ENCODE measurements around the gene FGF12.

FGF12 gene

GRCh38 chr3:192260116-192261010, 467.0 kb downstream of the FGF12 start:
- no peak for DNase-seq (ENCODE audit: low read depth in 2 of 2)

DNA sequence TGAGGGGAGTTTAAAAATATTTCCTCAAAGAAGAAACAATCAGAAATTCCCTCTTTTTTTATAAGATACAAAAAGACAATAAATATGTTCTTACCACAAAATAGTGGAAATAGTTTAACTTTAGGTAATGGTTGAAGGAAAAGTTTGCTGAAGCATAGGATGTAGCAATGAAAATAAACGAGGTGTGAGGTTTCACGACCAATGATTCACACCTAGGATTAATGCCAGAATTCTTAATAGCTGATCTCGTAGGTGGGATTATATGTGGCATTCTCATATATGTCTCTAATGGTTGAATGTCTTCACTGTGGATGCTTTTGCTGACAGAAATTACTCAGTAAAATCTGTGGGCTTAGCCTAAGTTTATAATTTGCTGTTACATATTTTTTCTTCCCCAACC, 467.7 kb downstream of the FGF12 start:
- DNase-seq (ENCODE audit: low read depth in 2 of 2): no peak

DNA sequence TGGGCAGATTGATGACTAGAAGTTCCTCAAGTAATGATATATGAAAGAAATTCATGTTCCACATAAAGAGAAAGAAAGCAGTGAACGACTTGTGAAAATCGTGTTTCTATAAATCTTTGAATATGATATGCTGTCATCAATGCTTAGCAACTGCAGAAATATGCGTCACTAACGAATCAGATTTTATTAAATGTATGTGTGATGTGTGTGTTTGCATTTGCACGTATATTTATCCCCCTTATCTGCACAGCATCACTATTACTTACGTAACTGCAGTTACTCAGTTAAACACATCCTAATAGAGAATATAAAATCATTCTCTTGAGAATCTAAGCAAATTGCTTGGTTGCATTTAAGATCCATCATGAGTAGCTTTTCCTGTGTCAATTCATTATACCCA, 468.6 kb downstream of the FGF12 start:
- DNase-seq (ENCODE audit: low read depth in 2 of 2): no peak

DNA sequence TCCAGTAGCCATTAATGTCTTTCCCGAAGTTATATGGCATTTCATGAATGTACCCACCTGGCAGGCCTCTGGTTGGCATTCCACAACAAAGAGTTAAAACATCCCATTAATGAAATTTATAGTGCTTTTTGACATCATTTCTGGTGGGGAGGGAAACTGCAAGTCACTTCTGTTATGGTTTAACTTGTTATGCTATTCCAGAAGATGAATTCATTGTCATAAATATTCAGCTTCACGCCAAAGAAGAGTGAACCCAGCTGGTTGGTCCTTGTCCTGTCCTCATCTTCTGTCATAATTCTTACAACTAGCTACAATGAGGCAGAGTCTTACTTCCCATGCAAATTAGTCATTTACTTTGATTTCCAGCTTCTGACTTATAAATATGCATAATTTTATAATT, 471.5 kb downstream of the FGF12 start:
- no peak for DNase-seq (ENCODE audit: low read depth in 2 of 2)

GRCh38 chr3:192253138-192253887, 474.0 kb downstream of the FGF12 start:
- DNase-seq (ENCODE audit: low read depth in 2 of 2): no peak

GRCh38 chr3:192249516-192249915, 477.8 kb downstream of the FGF12 start:
- no peak for DNase-seq (ENCODE audit: low read depth in 2 of 2)

DNA sequence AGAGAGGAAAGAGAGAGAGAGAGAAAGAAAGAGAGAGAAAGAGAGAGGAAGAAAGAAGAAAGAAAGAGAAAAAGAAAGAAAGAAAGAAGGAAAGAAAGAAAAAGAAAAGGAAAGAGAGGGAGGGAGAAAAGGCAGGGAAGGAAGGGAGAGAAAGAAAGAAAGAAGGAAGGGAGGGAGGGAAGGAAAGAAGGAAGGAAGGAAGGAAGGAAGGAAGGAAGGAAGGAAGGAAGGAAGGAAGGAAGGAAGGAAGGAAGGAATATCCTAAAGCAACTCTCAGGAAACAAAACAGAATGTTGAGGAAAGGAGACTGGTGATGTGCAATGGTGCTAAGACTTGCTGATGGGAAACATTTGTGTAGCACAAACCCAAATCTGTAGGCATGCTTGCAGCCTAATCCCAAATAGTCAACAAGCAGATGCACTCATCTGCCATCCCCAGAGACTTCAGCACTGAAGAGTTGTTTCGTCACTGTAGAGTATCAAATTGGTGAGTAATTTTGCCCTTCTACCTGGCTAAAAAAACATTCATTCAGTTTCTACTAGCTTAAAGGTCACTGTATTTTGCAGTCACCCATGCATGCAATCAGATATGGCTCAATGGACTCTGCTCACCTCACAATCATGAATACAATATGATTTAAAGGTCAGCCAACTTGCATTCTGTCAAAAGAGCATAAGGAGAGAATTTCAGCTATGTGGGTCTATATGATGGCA, 480.3 kb downstream of the FGF12 start:
- DNase-seq (ENCODE audit: low read depth in 2 of 2): no peak

DNA sequence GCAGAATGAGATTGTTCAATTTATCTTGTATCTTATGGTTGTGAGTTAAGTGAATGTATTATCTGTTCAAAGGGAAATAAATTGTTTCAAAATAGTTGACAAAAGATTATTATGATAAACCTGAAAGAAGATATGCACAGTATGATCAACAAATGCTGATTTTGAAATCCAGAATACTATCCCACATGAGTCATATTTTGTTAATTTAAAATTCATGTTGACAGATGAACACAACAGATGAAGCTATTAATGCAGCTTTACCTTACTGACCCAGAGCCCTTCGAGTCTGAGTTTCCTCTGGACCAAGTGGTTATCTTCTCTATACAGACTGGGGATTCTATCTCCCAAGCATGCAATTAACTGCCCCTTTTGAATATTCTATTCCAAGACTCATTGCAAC, 482.8 kb downstream of the FGF12 start:
- no peak for DNase-seq (ENCODE audit: low read depth in 2 of 2)

GRCh38 chr3:192239956-192240355, 487.4 kb downstream of the FGF12 start:
- no peak for DNase-seq (ENCODE audit: low read depth in 2 of 2)

DNA sequence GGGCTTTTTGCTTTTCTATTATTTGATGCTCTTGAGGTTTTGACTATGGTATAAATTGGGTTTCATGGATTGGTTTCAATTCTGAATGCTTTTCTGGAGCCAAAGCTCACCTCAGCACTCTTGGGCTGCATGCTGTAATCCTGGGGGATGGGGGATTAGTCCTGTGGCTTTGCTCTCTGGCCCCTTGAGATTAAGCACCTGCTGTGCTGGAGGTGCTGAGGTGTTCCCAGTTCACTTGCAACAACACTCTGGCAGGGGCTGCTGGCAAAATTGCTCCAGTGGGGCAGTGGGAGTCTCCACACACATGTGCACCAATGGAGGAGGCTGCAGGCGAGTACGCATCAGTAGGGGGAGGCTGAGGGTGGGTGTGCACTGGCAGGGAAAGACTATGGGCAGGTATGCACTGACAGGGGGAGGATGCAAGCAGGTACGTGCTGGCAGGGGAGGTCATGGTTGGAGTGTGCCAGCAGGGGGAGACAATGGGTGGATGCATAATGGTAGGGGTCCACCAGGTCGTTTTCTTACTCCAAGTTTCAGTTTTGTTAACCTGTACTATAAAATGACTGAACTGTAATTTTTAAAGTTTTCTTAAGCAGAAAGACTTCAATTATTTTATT, 489.2 kb downstream of the FGF12 start:
- DNase-seq (ENCODE audit: low read depth in 2 of 2): no peak

DNA sequence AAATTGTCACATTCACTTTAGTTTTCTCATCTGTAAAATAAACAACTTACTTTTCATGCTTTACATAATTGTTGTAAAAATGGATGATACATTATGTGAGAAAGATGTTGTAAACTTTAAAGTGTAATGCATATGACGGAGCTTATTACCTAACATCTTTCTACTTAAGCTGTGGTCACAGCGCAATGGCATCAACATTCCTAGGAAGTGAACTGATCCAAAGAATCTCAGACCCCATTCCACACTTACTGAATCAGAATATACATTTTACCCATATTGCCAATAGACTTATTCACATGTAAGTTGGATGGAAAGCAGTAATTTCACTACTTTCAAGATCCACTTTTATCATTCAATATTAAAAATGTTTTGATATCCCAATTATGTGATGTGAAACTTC, 497.5 kb downstream of the FGF12 start:
- no peak for DNase-seq (ENCODE audit: low read depth in 2 of 2)

GRCh38 chr3:192224634-192225155, 502.6 kb downstream of the FGF12 start:
- no peak for DNase-seq (ENCODE audit: low read depth in 2 of 2)

DNA sequence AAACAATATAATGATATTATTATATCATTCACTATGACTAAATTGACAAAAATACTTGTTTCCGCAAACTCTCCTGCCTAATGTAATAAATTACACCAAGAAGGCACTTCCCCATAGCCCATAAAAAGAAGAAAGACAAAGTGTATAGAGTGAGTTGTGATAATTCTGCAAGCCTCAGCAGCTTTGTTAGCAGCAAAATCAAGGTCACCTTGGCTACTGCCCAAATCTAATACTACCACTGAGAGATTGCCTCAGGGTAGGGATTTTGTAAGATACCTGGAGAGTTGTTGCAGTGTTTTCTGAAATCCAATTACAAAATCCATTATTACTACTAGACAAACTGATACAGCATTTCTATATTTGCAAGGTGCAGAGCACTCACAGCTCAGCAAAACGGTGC, 503.5 kb downstream of the FGF12 start:
- DNase-seq (ENCODE audit: low read depth in 2 of 2): no peak

- no peak for DNase-seq (ENCODE audit: low read depth in 2 of 2)
These were observed 506.4 kb downstream of the FGF12 start for GRCh38 chr3:192220915-192221314.

GRCh38 chr3:192219926-192220325, 507.4 kb downstream of the FGF12 start:
- no peak for DNase-seq (ENCODE audit: low read depth in 2 of 2)

DNA sequence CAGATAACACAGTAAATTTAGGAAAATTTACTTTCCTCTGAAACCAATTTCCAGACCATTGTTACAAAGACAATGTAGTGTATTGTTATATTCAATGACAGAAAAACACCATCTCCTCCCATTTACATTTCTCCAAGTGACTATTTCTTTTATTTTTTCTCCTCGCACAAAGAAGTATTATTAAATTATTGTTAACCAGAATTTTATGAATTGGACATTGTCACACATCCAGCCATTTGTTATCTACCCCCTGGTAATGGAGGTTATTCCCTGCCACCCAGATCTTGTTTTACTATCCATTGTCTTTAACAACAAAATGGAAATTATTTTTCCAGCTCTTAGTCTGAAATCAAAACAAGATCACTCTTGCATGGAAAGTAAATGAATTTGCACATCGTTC, 511.3 kb downstream of the FGF12 start:
- DNase-seq (ENCODE audit: low read depth in 2 of 2): no peak

DNA sequence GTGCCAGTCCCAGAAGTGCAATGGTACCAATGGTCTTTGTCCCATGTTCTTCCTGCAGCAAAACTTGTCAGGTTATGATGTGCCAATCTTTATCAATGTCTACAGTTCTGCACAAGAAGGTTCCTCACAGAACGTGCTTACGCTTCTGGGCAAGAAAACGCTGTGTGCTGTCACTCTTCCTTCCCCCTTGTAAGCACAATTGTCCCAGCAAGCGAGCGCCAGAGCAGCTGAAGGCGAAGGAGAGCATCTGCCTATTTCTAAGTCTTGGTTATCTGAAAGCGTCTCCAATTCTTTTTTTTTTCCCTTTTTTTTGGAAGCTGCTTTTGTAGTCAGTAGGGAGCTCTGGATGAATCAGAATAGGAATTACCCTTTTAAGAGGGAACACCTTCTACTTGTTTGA, 514.4 kb downstream of the FGF12 start:
- no peak for DNase-seq (ENCODE audit: low read depth in 2 of 2)

GRCh38 chr3:192212335-192212734, 515.0 kb downstream of the FGF12 start:
- DNase-seq (ENCODE audit: low read depth in 2 of 2): no peak

- no peak for DNase-seq (ENCODE audit: low read depth in 2 of 2)
These were observed 519.7 kb downstream of the FGF12 start for GRCh38 chr3:192207651-192208050.

DNA sequence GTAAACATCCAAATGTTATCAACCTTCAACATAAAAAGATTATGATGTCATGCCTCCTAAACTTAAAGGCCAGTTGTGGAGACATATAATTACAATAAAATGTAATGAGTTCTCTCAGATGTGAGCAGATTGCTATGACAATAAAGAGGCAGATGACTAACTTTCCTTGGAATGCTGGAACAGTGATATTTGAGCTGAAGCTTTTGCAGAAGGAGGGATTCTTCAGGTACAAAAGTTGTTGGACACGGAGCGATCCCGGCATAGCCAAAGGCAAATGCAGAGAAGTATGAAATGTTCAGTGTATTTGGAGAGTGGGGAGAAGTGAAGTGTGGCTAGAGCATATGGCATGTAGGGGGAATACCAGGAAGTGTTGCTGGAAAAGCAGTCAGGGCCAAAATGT, 520.1 kb downstream of the FGF12 start:
- no peak for DNase-seq (ENCODE audit: low read depth in 2 of 2)

GRCh38 chr3:192194085-192194484, 533.3 kb downstream of the FGF12 start:
- no peak for DNase-seq (ENCODE audit: low read depth in 2 of 2)

All from stimulated activated CD4-positive, alpha-beta T cell treated with anti-CD3 and anti-CD28 coated beads, Interleukin-1b, Interleukin-23, amount 100 ng/mL, for 4 hours (primary cell).